ENCODE data around the gene CCDC69.

CCDC69 gene

GRCh38 chr5:151214614-151215545, 9.0 kb downstream of the CCDC69 start:
- peak; percentile 78 for DNase-seq (ENCODE audit: low spot score)
- no peak for TF ChIP-seq CTCF (IDR thresholded peaks at IDR 0.05; ENCODE audit: extremely low read depth, missing control alignments)

DNA sequence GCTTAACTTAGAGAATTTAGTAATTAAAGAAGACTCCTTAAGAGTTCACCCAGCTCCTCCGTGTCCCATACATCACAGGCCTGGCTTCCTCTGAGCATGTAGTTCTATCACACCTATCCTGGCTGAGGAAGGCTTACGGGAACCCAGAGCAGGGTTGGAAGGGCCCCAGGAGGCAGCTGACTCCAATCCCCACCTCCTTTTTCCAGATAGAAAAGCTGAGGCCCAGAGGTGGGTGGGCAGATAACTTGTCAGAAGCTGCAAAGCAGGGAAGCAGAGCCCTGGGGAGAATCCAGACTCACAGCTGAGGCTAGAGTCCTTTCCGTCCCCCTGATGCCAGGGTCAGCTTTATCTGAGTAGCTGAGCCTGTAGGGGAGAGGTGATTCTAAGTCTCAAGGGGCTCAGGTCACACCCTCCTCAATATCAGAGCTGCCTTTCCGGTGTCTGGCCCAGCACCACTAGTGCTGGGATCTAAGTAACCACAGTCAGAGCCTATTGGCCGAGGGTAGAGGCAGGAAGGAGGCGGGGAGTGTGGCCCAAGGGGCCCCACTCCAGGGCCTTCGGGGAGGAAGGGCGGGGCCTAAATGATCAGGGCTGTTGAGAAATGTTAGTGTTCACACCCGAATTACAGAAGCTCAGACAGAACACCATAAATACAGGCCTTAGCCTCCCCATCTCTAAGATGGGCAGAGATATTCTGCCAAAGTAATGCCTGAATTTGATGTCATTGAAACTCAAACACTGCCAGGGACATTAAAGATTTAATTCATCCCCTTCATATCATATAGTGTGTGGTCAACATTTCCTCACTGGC, 9.9 kb downstream of the CCDC69 start:
- TF ChIP-seq CTCF (IDR thresholded peaks at IDR 0.05; ENCODE audit: extremely low read depth, missing control alignments), result no peak
- peak; percentile 89 for DNase-seq (ENCODE audit: low spot score)

- no peak for TF ChIP-seq CTCF (IDR thresholded peaks at IDR 0.05; ENCODE audit: extremely low read depth, missing control alignments)
- DNase-seq (ENCODE audit: low spot score), result peak; percentile 22
Observed at GRCh38 chr5:151212406-151212798, 11.5 kb downstream of the CCDC69 start.

DNA sequence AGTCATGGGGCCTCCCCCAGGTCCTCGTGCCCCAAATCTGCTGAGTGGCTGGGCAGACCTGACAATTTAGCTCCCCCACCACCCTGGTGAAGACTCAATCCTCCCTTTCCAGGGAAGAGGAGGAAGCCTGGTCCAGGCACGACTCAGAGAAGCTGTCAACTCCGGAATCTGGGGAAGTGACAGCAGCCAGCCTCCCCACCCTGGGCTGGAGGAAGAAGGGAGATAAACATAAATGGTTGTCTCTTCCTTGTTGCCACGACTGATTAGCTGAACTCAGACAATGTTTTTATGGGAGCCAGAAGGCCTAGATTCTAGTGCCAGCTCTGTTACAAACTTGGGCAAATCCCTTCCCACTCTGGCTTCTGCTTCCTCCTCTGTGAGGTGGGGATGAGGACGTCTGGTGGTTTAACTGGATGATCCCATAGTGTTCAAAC, 15.4 kb downstream of the CCDC69 start:
- no peak for TF ChIP-seq CTCF (IDR thresholded peaks at IDR 0.05; ENCODE audit: extremely low read depth, missing control alignments)
- DNase-seq (ENCODE audit: low spot score), result no peak

DNA sequence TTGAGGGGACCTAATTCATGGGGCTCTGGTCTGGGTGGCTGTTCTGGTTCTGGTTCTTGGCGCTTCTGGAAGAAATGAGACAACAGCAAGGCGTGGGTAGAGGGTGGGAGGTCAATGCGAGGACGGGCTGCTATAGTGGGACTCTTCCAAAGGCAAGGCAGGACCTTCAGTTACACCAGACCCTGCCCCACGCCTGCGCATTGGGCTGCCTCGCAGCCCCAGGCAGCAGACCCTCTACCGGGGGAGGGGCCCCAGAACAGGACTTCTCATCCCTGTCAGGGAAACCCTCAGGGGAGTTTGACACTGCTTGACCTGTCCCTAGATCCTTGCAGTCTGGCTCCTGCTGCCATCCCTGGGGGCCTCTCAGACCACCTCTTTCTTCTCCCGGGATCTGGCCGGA, 18.5 kb downstream of the CCDC69 start:
- no peak for DNase-seq (ENCODE audit: low spot score)
- TF ChIP-seq CTCF (IDR thresholded peaks at IDR 0.05; ENCODE audit: extremely low read depth, missing control alignments), result no peak

DNA sequence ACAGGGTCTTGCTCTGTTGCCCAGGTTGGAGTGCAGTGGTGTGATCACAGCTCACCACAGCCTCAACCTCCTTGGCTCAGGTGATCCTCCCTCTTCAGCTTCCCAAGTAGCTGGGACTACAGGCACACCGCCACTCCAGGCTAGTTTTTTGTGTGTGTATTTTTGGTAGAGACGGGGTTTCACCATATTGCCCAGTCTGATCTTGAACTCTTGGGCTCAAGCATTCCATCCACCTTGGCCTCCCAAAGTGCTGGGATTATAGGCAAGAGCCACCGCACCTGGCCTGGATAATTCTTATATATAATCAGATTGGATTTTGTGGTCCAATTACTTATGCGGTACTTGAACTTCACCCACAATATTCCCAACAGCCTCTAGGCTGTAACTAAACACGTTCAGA, 19.8 kb downstream of the CCDC69 start:
- no peak for DNase-seq (ENCODE audit: low spot score)
- TF ChIP-seq CTCF (IDR thresholded peaks at IDR 0.05; ENCODE audit: extremely low read depth, missing control alignments), result no peak
